Activated CD8-positive, alpha-beta T cell treated with anti-CD3 and anti-CD28 coated beads for 36 hours (primary cell): ENCODE data around the gene REV1. TPM values are rescaled to one million over a fixed set of nuclear protein-coding genes. Genes with fewer than 3 reads are reported as not detected.
A peak's percentile ranks its signal among the peaks of the same experiment; 100 is the strongest.

Experiments
- ATAC-seq: fragments of 200-7000 bp; cut with Tn5 transposase; one replicate; pipeline ENCODE4 v1.10.0; 2021; ENCODE audit warnings: mild to moderate bottlenecking, moderate library complexity
- CTCF ChIA-PET: fragments of 350-600 bp; sonication (Branson Sonifier 250); formaldehyde crosslinking; loops from one replicate; lab custom pipeline; 2021; ENCODE audit warnings: antibody characterized with exemption; lab: Charles Lee
- POLR2A ChIA-PET: fragments of 350-600 bp; sonication (Branson Sonifier 250); formaldehyde crosslinking; loops from one replicate; lab custom pipeline; 2021; ENCODE audit warnings: antibody characterized with exemption; lab: Charles Lee
- DNase-seq: peaks from one replicate; pipeline ENCODE4 v3.0.0-alpha.2; 2020
- H3K27ac Mint-ChIP-seq: one replicate; pipeline ENCODE4 v1.8.0; 2021; ENCODE audit warnings: mild to moderate bottlenecking, mixed read lengths
- H3K27me3 Mint-ChIP-seq: one replicate; pipeline ENCODE4 v1.8.0; 2021; ENCODE audit warnings: mixed read lengths
- H3K36me3 Mint-ChIP-seq: one replicate; pipeline ENCODE4 v1.8.0; 2021; ENCODE audit warnings: low read depth, mixed read lengths
- H3K4me1 Mint-ChIP-seq: one replicate; pipeline ENCODE4 v1.8.0; 2021; ENCODE audit warnings: low read depth, mixed read lengths
- H3K4me3 Mint-ChIP-seq: one replicate; pipeline ENCODE4 v1.8.0; 2021; ENCODE audit warnings: mild to moderate bottlenecking, moderate library complexity, mixed read lengths
- H3K9me3 Mint-ChIP-seq: one replicate; pipeline ENCODE4 v1.8.0; 2021; ENCODE audit warnings: mixed read lengths
- CTCF ChIP-seq: fragments of 200-600 bp; IDR thresholded peaks from one replicate; pipeline ENCODE4 v1.8.0; 2022; ENCODE audit warnings: antibody characterized with exemption, mild to moderate bottlenecking
- intact Hi-C: fragments of 100-400 bp; cut with micrococcal nuclease; formaldehyde crosslinking; loops from one replicate; pipeline ENCODE4 v1.10.0; 2022
- total RNA-seq, 2 experiments: library from RNA; stranded (reverse); gene quantifications; one replicate each; pipeline ENCODE4 v1.2.3, GENCODE V29; 2021

The REV1 gene
- total RNA-seq, 2 experiments from 2014 or later = 29.2 to 31.1 TPM

- CTCF ChIA-PET = no interaction called here
- POLR2A ChIA-PET = no interaction called here
- peaks cover 28% of the 10 kb centered on the region for H3K36me3 Mint-ChIP-seq
- DNase-seq = no peak
- TF ChIP-seq CTCF = no peak
- peaks cover 13% of the 10 kb centered on the region for H3K4me1 Mint-ChIP-seq
- H3K27me3 Mint-ChIP-seq = no peaks in the 10 kb centered on the region
- no peak for ATAC-seq
- intact Hi-C loops = no loop called here
- H3K4me3 Mint-ChIP-seq = no peak overlapping the region
- H3K9me3 Mint-ChIP-seq = no peaks in the 10 kb centered on the region
- no peak overlapping the region for H3K27ac Mint-ChIP-seq
Measured at GRCh38 chr2:99431587-99432275, 58.1 kb downstream of the REV1 start.

GRCh38 chr2:99430614-99431291 lies 59.1 kb downstream of the REV1 start:
- Mint-ChIP-seq H3K9me3 (no peaks in the 10 kb centered on the region), H3K4me1 (peaks cover 13% of the 10 kb centered on the region), H3K4me3 (no peak overlapping the region), H3K27me3 (no peaks in the 10 kb centered on the region), H3K27ac (peak overlapping the region; percentile 74), H3K36me3 (peaks cover 30% of the 10 kb centered on the region)
- ATAC-seq (no peak), DNase-seq (no peak)
- ChIA-PET POLR2A (interaction anchor here (0.7 kb wide), 1 partner anchor 1537 kb away, joined by 3 read pairs; no protein-coding TSS in a partner anchor), CTCF (interaction anchor here (0.9 to 1.2 kb wide), 2 partner anchors 38 to 60 kb away, joined by 3 to 4 read pairs; partner anchors contain the start of gene REV1)
- intact Hi-C loops = no loop called here
- no peak for TF ChIP-seq CTCF

- Mint-ChIP-seq H3K27ac (no peak overlapping the region), H3K4me3 (no peak overlapping the region), H3K9me3 (no peaks in the 10 kb centered on the region), H3K27me3 (no peaks in the 10 kb centered on the region), H3K4me1 (peaks cover 4% of the 10 kb centered on the region), H3K36me3 (peaks cover 40% of the 10 kb centered on the region)
- no peak for TF ChIP-seq CTCF
- ChIA-PET CTCF (no interaction called here), POLR2A (no interaction called here)
- DNase-seq (no peak), ATAC-seq (no peak)
- intact Hi-C loops = no loop called here
Measured at GRCh38 chr2:99425022-99425421, 64.8 kb downstream of the REV1 start.

GRCh38 chr2:99424371-99424770 lies 65.4 kb downstream of the REV1 start:
- Mint-ChIP-seq H3K36me3 (peaks cover 44% of the 10 kb centered on the region), H3K4me1 (peaks cover 4% of the 10 kb centered on the region), H3K27me3 (no peaks in the 10 kb centered on the region), H3K4me3 (no peak overlapping the region), H3K9me3 (no peaks in the 10 kb centered on the region), H3K27ac (no peak overlapping the region)
- ChIA-PET POLR2A (no interaction called here), CTCF (no interaction called here)
- DNase-seq (no peak), ATAC-seq (no peak)
- intact Hi-C loops = no loop called here
- no peak for TF ChIP-seq CTCF

- CTCF ChIA-PET = no interaction called here
- no peak for TF ChIP-seq CTCF
- Mint-ChIP-seq H3K4me3 (no peak overlapping the region), H3K4me1 (peaks cover 4% of the 10 kb centered on the region), H3K27ac (no peak overlapping the region), H3K9me3 (no peaks in the 10 kb centered on the region), H3K27me3 (no peaks in the 10 kb centered on the region), H3K36me3 (peaks cover 45% of the 10 kb centered on the region)
- DNase-seq (no peak), ATAC-seq (no peak)
- intact Hi-C loops = no loop called here
- POLR2A ChIA-PET = no interaction called here
Measured at GRCh38 chr2:99422599-99422998, 67.2 kb downstream of the REV1 start.
